HG03064 (cell line): Measurements from ENCODE around the gene SRGAP1.
A peak's percentile ranks its signal among the peaks of the same experiment; 100 is the strongest.
"Not testable (repeated sequence)": the region's sequence is repeated elsewhere in the genome, so short reads cannot be mapped to it uniquely, and the experiment has no call there.

Experiments
- ATAC-seq: cut with Tn5 transposase; IDR thresholded peaks from one replicate; pipeline ENCODE4 v1.9.1; 2021; ENCODE audit warnings: low read depth; ENCODE audit not compliant: unreplicated experiment

Gene SRGAP1

DNA sequence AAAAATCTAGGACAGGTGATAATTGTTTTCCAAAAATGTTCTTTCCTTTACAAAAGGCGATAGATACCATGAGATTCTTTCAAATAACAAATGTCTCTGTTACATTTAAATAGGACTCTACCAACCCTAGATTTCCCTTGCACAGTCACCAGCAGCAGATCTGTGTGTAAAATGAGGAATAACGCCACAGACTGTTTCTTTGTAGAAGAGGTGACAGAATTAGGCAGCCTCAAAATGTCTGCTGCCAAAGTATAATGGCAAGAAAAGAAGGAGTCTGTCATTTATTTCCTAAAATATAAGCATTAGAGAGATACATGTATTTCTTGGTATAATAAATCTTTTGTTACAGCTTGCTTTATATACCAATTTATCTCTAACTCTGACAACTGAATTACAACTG, 8.5 kb upstream of the SRGAP1 start:
- ATAC-seq, result no peak

DNA sequence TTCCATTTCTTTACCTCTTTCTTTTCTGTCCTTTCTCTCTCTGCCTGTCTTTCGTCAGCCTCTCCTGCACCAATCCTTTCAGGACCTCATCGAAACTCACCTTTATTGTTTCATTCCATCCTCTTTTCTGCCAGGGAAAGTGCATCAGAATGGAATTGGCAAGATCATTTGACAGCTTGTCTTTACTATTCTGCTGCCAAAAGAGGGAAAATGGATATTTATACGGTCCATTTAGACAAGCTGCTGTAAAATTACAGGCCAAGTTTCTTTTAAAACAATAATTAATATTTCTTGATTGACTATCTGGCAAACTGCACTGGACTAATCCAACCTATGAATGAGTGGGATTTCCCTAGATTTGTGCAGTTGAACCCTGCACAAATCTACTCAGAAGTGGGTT, 7.6 kb upstream of the SRGAP1 start:
- ATAC-seq, result no peak

DNA sequence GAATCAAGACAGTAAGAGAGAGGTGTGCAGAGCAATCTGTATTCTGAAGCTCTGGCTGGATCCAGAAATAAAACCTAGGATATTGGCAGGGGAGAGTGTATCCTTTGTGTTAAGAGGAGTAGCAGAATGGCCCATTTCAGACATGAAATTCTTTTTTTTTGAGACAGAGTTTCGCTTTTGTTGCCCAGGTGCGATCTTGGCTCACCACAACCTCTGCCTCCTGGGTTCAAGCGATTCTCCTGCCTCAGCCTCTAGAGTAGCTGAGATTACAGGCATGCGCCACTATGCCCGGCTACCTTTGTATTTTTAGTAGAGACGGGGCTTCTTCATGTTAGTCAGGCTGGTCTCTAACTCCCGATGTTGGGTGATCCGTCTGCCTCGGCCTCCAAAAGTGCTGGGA, 6.1 kb upstream of the SRGAP1 start:
- no peak for ATAC-seq

DNA sequence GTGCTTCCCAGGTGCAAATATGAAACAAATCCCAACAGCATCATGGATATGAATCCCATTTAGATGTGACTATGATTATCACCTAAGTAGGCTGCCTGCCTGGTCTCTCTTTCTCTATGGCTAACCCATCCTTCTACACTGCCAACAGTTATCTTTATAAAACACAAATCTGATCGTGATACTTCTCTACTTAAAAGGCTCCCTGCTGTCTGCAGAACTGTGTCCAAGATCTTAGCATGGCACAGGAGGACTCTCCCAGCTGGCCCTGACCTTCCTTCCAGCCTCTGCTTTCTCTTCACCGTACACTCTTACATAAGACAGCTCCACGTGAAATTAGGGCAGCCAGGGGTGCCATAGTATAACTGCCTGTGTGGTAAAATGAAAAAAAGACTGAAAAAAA, 3.5 kb upstream of the SRGAP1 start:
- no peak for ATAC-seq

DNA sequence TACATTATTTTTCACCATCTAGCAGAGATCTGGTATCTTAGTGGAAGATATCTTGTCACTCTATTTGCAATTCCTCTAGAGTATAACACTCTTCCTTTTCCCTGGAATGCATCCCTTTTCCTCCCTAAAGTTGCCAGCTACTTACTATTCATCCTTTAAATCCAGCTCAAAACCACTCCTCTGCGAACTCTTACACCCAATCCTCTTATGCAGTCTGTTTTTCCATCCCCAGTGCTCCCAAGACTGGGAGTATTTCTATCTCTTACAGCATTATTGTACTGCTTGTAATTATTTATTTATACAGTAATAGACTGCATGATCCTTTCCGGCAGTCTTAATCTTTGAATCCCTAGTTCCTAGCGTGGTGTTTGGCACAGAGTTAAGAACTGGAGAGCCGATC, 2.9 kb upstream of the SRGAP1 start:
- ATAC-seq, result no peak

DNA sequence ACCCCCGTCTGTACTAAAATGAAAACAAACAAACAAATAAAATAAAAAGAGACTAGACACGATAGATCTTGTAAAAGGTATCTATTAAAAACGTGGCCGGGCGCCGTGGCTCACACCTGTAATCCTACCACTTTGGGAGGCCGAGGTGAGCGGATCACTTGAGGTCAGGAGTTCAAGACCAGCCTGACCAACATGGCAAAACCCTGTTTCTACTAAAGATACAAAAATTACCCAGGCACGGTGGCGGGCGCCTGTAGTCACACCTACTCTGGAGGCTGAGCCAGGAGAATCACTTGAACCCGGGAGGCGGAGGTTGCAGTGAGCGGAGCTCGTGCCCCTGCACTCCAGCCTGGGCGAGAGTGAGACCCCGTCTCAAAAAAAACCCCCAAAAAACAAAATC, 1.8 kb upstream of the SRGAP1 start:
- ATAC-seq, result not testable (repeated sequence)

DNA sequence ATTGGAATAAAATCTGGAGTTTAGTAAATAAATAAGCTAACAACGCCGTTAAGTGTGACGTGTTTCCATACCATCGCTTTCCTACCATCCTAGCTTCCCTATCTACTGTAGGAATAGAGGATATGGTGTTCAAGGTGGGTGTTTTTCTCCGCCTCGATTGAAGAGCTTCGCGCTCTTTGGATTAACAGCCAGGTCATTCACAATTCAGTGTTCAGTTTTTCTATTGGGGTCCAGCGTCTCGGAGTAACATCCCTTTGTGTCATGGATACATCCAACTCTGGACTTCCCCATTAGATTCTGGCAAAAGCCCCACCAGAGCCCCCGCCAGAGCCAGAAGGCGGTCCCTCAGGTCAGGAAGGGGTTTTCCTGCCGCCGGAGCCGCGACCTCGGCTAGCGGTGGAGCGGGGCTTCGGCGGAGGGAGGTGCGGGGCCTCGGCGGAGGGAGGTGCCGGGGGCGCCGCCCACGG, 1.2 kb upstream of the SRGAP1 start:
- no peak for ATAC-seq

DNA sequence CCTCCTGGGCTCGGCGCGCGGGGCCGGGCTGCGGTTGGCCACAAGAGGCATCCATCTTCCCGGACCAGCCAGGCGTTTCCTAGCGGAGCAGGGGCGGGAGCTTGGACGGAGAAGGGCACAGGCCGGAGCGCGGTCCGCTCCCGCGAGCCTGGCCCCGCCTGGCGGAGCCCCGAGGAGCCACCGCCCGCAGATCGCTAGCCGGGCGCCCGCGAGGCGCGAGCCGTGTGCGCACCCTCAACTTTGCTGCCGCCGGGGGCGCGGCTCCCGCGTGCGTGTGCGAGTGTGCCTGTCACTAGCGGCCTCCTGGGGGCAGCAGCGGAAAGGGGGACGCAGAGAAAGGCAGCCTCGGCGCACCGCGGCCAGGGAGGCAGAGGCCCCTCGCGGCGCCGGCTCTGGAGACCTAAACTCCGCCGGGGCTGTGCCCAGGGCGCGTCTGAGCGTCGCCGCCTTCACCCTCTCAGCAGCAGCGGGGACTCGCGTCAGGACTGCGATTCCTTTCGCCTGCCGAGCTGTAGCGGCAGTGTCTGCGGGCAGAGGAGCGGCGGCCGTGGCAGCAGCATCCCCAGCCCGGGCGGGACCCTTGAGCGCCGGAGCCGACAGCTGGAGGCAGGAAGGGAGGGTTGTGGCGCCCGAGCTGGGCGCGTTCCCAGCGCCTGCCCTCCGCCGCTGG, 644 bp upstream of the SRGAP1 start:
- ATAC-seq, result peak; percentile 95

DNA sequence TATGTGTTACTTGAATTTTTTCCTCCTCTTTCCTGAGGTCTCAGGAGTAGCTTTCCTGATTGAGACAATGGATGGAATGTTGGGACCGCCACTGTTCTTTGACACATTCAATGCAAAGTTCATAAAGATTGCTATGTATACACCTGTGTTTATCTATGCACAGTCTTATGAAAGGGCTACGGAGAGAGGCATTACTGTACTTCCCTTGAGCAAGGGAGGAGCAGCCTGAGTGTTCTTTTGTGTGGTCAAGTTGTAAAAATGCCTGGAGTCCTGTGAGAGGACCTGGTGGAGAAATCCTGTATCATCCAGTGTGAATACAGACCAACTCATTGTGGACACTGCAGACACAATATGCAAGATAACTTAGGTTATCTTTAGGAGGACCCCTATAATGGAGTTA, 1.2 kb downstream of the SRGAP1 start:
- no peak for ATAC-seq

DNA sequence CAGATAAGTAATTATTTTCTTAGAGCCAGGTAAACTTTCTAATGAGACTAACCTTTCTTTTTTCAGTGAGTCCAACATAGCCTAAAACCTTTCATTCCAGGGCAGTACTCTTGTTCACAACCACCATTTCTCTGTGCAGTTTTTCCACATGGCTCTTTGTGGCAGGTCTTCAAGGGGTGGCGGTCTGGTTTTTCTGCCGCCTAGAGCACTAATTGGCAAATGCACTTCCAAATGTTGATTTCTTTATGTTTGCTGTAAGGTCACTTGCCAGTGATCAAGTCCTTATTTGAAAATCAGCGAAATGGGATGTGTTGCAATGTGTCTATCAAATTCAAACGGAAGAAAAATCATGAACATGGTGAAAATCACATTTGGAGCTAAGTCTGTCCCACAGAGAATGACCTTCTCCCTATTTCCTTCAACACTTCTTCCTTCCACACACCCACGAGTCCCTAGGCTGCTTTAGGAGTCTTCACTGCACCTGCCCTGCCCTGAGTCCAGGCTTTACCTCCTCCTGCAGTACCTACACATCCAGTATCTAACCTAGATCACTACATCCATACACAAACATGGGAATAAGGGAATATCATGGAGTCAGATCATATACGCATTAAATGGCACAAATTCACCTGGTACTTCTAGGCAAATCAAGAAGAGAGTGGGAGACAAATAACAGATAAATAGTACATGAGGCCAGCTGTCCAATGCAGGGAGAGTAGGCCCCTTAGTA, 1.9 kb downstream of the SRGAP1 start:
- ATAC-seq, result no peak

DNA sequence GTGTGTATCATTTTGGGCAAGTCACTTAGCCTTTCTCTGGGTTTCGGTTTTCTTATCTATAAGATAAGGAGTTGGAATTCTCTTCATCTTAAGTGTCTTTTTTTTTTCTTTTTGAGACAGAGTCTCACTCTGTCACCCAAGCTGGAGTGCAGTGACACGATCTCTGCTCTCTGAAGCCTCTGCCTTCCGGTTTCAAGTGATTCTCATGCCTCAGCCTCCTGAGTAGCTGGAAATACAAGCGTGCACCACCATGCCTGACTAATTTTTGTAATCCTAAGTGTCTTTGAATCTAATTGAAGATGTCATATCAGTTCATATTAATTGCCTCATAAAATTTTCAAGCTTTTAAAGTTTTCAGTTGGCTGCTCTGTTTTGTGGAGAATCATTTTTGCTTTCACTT, 4.0 kb downstream of the SRGAP1 start:
- ATAC-seq, result no peak

DNA sequence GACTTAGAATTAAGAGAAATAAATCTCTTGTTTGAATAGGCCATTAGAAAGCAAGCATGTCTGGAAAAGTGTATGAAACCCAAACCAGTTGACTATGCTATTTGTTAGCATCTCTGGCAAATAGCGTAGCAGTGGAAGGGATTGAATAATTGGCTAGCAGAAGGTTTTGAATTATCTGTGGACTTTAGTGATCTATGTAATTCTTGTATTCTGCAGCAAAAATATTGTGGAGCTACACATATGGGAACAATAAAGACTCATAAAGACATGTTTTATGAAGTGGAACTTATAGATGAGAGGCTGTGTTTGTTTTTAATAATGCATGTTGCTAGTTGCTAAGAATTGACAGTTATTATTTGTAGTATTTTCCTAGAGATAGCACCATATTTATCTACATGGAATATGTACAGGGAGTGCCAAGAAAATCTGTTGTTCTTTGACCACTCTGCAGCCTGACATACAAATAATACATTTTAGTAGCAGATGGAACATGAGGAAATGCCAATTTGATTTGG, 4.7 kb downstream of the SRGAP1 start:
- no peak for ATAC-seq

DNA sequence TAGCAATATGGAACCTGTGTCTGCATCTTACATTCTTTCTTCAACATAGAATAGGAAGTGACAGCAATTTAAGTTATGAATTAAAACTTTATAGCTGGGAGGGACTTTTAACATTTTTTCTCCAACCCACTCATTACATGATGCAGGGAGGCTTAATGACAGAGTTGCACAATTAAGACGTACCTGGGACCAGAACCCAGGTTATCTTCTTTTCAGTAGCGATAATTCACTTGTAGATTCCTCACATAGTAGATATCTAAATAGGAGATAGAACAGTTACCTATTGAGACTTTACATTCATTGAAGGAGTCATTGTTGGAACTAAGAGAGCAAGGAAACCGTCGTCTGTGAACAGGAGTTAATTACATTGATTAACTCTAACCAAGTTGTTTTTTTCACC, 5.1 kb downstream of the SRGAP1 start:
- no peak for ATAC-seq

DNA sequence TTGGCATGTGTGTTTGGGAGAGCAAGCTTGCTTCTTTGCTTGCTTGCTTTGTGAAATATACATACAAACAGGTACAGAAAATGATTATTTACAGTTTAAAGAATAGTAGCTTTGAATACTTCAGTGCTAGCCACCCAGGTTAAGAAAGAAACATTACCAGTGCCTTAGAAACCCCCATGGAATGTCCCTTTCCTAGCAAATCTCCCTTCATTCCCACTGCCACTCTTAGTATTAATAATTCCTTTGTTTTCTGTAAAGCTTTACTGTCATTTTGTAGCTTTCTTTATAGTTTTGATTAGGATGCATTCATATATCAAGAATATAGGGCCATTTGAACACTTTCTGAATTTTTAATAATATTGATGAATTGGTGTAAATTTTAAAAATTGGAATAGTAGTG, 9.5 kb downstream of the SRGAP1 start:
- no peak for ATAC-seq

DNA sequence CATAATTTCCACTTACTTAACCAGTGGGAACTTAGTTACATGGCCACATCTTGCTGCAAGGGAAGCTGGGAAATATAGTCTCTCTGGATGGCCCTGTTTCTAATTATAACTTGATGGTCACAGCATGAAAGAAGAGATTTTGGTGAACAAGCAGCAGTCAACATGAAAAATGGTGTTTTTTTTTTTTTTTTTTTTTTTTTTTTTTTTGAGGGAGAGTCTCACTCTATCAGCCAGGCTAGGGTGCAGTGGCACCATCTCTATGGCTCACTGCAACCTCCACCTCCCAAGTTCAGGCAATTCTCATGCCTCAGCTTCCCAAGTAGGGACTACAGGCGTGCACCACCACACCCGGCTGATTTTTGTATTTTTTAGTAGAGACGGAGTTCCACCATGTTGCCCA, 10.8 kb downstream of the SRGAP1 start:
- no peak for ATAC-seq

DNA sequence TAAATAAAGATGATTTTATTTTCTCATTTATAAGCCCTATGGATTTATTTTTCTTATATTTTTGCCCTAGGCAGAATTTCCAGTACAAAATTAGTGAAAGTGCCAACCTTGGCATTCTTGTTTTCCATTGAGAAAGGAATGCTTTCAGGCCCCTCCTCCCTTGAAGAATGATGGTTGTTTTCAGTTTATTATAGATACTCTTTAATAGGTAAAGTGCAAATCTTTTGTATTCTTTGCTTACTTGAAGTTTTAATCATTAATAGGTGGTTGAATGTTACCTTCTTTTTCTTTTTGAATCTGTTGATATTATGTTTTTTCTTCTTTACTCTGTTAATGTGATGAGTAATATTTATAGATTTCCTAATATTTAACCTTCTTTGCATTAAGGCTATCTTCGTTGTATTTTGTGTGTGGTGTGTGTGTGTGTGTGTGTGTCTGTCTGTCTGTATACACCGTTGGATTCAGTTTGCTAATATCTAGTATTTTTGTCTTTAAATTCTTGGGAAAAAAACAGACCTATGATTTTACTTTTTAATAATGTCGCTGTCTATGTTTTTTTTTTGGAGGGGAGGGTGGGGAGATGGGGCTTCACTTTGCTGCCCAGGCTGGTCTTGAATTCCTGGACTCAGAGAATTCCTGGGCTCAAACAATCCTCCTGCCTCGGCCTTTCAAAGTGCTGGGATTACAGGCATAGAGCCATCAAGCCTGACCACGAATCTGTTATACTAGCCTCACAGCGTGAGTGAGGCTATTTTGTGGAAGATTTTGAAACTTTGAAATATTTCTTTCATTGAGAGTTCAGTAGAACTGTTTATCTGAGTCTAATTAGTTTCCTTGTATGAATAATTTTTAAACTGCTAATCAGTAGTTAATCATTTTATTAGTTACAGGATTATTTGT, 13.5 kb downstream of the SRGAP1 start:
- no peak for ATAC-seq

DNA sequence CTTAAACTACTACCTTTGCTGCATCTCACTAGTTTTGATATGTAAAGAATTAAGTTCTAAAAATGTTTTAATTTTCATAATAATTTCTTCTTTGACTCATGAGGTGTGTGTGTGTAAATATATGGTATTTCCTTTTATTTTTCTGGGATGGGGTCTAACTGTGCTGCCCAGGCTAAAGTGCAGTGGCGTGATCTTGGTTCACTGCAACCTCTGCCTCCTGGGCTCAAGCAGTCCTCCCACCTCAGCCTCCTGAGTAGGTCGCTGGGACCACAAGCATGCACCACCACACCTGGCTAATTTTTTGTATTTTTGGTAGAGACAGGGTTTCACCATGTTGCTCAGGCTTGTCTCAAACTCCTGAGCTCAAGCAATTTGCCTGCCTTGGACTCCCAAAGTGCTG, 15.4 kb downstream of the SRGAP1 start:
- not testable (repeated sequence) for ATAC-seq

DNA sequence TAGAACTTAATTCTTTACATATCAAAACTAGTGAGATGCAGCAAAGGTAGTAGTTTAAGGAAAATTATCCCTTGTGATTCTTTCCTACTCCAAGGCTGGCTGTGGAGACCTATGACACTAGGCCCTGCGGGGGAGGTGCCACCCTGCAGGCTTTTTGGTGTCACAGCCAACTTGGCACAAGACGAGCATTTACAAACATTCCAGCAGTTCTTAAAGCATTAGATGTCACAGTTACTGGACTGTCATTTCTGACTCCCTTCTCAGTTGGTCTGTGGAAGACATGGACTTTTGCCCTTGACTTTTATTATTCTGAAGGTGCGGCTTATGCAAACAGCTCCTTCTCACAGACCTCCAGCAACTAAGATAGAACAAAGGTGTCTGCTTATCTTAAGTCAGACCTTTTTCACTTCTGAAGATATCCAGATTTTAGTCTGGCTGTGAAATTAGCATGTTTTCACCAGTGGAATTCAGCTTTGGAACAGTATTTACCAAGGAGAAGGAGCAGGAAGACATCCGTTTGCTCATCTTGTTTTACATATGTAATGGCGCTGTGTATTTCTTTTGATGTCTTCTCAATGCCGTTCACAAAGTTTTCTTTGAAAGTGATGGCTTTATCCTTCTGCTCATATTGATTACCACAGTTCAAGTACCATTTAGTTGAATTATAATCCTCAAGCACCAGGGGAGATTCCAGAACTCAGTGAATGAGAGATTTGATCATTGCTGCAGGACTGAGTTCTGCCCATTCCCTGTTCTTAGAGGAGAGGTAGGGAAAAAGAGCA, 17.9 kb downstream of the SRGAP1 start:
- ATAC-seq, result no peak

DNA sequence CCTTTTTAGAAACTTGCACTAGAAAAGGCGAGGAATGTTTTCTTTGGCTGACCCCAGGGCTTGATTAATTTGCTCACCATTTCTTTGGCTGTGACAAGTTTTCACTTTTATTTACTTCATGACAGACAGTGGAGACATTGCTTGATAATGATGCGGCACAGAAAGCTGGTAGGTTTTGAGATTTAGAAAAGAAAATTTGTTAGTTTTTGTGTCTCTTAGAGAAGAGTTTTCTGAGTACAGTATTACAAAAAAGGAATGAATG, 18.4 kb downstream of the SRGAP1 start:
- no peak for ATAC-seq

DNA sequence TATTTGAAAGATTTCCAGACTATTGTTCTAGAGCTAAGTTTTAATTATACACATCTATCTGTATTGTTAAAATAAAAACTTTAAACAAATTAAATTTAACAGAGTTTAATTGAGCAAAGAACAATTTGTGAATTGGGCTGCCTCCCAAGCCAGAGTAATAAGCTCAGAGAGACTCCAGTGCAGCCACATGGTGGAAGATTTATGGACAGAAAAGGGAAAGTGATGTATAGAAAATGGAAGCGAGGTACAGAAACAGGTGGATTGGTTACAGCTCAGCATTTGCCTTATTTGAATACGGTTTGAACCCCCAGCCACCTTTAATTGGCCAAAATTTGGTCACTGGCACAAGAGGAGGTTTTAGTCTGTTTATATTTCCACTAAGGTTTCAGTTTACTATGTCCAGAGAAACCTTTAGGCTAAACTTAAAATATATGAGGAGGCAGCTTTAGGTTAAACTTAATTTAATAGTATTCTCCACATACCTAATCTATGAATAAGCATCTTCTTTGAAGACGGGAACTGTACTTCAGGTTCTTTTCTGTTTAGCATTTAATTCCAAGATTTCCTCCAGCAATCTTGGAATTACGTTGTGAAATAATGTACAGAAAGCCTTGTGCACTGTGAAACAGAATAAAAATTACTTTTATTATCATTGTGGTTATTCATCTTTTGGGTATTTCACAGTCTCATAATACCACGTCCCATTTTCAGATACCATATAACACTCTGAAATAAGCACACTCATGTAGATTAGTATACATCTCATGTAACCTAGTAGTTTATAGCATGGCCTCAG, 19.4 kb downstream of the SRGAP1 start:
- ATAC-seq, result no peak
